ENCODE data around the gene ZDHHC4. TPM values are rescaled to one million over a fixed set of nuclear protein-coding genes. Genes with fewer than 3 reads are reported as not detected.
A peak's percentile ranks its signal among the peaks of the same experiment; 100 is the strongest.

The ZDHHC4 gene
- total and polyA plus RNA-seq, 9 of the 15 experiments (the other 6 are each of a cell fraction or from before 2014, with no cell fraction given) = 33.4 to 106 (median 58.3) TPM

- TF ChIP-seq CBX3 (IDR thresholded peaks at IDR 0.05; ENCODE audit: borderline replicate concordance in 1 of 2, low read length in 2 of 2) (no peak), RBM25 (IDR thresholded peaks at IDR 0.05; ENCODE audit: low read depth, low read length, severe bottlenecking) (no peak), XRCC4 (IDR thresholded peaks at IDR 0.05; ENCODE audit: extremely low read depth, insufficient read depth, insufficient read length) (no peak), ZNF79 (CRISPR knock-in tag; IDR thresholded peaks at IDR 0.05; ENCODE audit: low read depth) (no peak), BRD9 (IDR thresholded peaks at IDR 0.05; ENCODE audit: low read depth, partially characterized antibody) (no peak), SRSF9 (IDR thresholded peaks at IDR 0.05; ENCODE audit: borderline replicate concordance, low read depth, low read length) (no peak), TEAD2 (tag; IDR thresholded peaks at IDR 0.05) (no peak), PRDM10 (IDR thresholded peaks at IDR 0.05; ENCODE audit: partially characterized antibody) (no peak), ZNF395 (CRISPR knock-in tag; IDR thresholded peaks at IDR 0.05) (peak; percentile 70; the same call in 1 of the 2 replicates), ETS2 (tag; IDR thresholded peaks at IDR 0.05; ENCODE audit: borderline replicate concordance, poor library complexity, severe bottlenecking) (no peak), NFE2 (IDR thresholded peaks at IDR 0.05; ENCODE audit: low read depth) (no peak), RBFOX2 (IDR thresholded peaks at IDR 0.05; ENCODE audit: low read depth, low read length) (peak; percentile 86), THRA (IDR thresholded peaks at IDR 0.05) (no peak), ZHX1 (conservative IDR thresholded peaks at IDR 0.05; ENCODE audit: low read length) (no peak)
Observed at GRCh38 chr7:6589829-6590644, 12.8 kb downstream of the ZDHHC4 start, which contains the start of gene INTS15 (continued).
